Fibroblast of skin of left quadriceps (primary cell): ENCODE results near the gene CD84.
"Not testable (repeated sequence)": the region's sequence is repeated elsewhere in the genome, so short reads cannot be mapped to it uniquely, and the experiment has no call there.

ENCODE experiments used
- DNase-seq, 2 experiments: peaks; one replicate each; pipeline ENCODE4 v3.0.0-alpha.2; 2013; ENCODE audit warnings: low read depth in 2 of 2

CD84 gene

GRCh38 chr1:160517519-160517918, 61.8 kb downstream of the CD84 start:
- DNase-seq, result not testable (repeated sequence)

- DNase-seq, result not testable (repeated sequence)
Measured at GRCh38 chr1:160515908-160516307, 63.4 kb downstream of the CD84 start.

GRCh38 chr1:160504651-160505050, 74.6 kb downstream of the CD84 start:
- DNase-seq, result no peak

GRCh38 chr1:160503087-160503486, 76.2 kb downstream of the CD84 start:
- no peak for DNase-seq

GRCh38 chr1:160500321-160500990, 78.8 kb downstream of the CD84 start:
- DNase-seq, result no peak

- DNase-seq, result no peak
Measured at GRCh38 chr1:160499631-160500030, 79.7 kb downstream of the CD84 start.

- DNase-seq, result not testable (repeated sequence)
Measured at GRCh38 chr1:160498301-160499065, 80.8 kb downstream of the CD84 start.

- DNase-seq, result no peak
Measured at GRCh38 chr1:160496334-160496733, 83.0 kb downstream of the CD84 start.

- no peak for DNase-seq
Measured at GRCh38 chr1:160494620-160495019, 84.7 kb downstream of the CD84 start.

GRCh38 chr1:160492617-160493016, 86.7 kb downstream of the CD84 start:
- no peak for DNase-seq

- no peak for DNase-seq
Measured at GRCh38 chr1:160491981-160492380, 87.3 kb downstream of the CD84 start.
